HG02852 (cell line): ENCODE data around the gene HUNK.
"Not testable (repeated sequence)": the region's sequence is repeated elsewhere in the genome, so short reads cannot be mapped to it uniquely, and the experiment has no call there.

Experiments
- ATAC-seq: cut with Tn5 transposase; IDR thresholded peaks from one replicate; pipeline ENCODE4 v1.9.1; 2021; ENCODE audit warnings: mild to moderate bottlenecking, moderate library complexity; ENCODE audit not compliant: unreplicated experiment

The HUNK gene

DNA sequence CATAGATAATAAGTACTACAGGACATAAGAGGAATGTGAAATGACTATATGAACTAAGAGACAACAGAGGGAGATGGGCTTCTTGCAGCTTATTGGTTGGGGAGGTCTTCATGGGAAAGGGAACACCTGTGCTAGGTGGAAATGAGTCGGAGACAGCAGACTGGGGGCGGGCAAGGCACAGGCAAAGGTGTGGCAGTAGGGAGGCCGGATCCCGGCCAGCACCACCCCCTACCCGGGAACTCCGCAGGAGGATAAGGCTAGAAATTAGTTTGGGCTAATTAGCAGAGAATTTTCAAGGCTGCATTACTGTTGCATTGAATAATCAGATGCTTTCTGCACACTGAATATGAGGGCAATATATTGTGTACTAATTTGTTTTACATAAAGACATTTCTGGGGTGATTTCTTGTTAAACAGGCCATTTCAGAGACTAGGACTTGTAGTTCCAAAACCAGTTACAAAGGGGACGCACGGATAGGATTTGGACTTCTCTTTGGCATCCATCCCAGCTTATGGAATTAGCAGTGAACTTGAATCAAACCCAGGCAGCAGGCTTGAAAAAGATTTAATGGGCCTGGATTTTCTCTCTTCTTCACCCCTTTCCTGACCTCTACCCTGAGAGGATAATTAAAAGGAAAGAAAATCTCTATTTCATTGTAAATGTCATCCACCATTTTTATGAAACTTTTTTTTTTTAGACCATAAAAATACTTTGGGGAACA lies 2.2 kb upstream of the HUNK start:
- ATAC-seq, result no peak

DNA sequence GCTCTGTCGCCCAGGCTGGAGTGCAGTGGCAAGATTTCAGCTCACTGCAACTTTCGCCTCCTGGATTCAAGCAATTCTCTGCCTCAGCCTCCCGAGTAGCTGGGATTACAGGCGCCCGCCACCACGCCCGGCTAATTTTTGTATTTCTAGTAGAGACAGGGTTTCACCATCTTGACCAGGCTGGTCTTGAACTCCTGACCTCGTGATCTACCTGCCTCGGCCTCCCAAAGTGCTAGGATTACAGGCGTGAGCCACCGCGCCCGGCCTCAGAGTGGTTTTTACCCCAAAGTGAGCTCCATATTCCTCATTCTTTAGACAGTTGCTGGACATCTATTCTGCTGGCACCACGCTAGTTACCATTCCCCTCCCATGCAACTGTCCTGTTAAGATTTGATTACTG lies 1.4 kb upstream of the HUNK start:
- not testable (repeated sequence) for ATAC-seq

DNA sequence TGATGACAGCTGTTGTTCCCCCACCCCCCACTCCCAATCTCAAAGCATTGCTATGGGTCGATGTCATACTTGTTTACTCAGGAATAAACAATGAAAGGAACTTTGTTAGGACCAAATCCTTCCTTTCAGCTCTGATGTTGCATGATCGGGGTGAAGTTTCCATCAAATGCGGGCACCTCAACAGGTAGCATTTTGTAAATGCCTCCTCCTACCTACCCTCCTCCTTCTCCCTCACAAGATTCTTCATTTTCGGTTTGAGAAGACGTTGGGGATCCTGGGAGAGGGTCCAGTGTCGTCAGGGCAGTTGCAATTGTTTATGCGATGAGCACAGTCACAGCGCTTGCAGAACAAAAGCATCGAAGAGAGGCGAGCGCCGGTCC lies 758 bp upstream of the HUNK start:
- ATAC-seq, result no peak

DNA sequence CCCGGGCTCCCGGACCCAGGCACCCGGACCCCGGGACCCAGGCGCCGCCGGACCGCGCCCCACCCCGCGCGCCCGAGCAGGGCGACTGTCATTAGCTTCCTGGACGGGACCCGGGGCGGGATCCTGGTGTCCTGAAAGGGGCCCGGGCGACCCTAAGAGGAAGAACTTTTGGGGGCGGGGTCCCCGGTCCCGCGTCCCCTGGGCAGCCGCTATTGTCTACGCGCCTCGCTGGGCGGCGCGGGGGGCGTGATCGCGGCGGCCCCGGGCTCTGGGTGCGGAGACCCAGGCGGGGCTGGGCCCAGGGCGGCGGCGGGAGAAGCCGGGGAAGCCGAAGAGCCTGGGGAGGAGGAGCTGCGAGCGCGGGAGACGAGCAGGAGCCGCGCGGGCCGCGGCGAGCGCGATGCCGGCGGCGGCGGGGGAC lies 465 bp downstream of the HUNK start:
- no peak for ATAC-seq

DNA sequence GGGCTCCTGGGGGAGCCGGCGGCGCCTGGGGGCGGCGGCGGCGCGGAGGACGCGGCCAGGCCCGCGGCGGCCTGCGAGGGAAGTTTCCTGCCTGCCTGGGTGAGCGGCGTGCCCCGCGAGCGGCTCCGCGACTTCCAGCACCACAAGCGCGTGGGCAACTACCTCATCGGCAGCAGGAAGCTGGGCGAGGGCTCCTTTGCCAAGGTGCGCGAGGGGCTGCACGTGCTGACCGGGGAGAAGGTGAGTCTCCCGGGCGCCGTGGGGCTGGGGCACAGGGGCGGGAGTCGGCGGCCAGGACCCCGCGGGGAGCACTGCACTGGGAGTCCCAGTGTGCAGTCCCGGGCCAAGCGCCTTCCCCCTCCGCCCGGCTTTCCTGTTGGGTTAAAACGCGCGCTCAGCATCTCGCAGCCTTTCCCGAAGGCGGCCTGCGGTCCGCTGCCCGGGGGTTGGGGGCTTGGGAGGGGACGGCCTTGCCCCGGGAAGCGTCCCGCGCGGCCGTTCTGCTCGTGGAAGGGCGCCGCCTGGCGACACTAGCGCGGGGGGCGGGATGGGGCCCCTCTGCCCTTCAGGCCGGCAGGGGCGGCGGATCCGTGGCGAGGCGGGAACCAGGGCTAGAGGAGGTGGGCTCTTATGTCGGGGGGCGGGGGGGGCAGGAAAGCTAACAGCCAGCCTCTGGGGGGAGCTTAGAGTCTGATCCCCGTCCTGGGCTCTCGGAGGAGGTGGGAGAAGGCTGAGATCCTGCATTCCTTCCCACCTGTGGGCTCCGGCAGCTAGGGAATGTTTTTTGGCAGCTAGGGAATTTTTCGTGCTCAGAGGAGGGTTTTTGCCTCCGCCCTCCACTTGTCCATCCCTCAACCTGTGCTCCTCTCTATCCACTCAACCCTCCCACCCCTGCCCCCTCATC lies 1.1 kb downstream of the HUNK start:
- no peak for ATAC-seq

DNA sequence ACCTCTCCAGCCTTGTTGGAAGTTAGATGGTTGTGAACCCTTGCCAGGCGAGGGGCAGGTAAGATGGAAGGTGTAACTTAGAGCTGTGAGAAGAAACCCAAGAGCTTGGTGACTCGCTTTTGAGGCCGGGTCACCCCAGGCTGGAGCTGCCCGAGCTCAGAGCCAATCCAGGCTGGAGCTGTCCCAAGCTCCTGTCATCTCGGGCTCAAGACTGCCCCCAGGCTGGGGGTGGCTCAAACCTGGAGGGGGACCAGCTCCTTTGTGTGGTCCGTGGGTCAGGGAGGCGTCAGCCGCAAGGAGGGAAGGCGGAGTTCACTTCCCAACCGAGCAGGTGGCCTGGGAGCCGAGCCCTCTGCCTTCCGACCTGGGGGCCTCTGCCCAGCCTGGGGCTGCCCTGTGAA lies 2.0 kb downstream of the HUNK start:
- ATAC-seq, result no peak

DNA sequence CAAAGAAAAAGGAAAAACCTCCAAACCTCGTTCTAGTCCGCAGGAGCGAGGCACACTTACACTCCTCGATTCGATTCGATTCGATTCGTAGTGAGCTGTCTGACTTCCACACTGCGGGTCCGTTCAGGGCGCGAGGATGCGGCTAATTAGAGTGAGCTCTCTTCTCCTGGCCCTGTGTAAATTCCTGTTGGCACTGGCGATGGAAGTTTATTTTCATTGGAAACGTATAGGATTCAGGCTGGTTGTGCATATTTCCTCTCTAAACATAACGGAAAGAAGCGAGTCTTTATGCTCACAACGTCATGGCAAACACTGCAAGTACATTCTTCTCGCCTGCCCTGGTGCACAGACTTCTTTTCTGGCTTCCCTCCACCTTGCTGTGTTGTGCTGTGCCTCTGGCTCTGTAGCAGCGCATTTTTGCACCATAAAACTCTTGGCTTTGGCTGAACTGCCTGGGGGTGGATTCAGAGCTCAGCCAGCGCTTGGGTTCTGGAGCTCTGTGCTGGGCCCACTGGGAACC lies 2.7 kb downstream of the HUNK start:
- no peak for ATAC-seq

DNA sequence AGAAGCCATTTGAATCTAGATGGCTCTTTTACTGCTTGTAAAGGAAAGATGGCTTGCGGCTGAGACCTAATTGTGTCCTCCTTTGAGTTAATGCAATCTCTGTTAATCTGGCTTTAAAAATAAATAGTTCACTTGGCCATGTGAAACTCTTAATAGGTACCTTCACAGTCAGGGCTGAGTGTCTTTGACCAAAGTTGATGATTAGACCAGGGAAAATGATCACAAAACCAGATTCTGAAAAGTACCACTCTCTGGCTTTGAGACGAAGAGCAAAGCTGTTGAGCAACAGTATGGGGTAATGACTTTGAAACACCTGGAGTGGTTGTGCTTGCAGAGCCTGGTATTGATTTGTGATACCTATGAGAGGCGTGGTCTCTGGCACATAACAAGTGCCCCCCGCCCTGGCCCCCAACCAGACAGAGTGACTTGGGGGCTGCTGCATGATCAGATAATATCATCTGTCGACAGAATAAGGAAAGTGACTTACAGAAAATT lies 4.7 kb downstream of the HUNK start:
- no peak for ATAC-seq

DNA sequence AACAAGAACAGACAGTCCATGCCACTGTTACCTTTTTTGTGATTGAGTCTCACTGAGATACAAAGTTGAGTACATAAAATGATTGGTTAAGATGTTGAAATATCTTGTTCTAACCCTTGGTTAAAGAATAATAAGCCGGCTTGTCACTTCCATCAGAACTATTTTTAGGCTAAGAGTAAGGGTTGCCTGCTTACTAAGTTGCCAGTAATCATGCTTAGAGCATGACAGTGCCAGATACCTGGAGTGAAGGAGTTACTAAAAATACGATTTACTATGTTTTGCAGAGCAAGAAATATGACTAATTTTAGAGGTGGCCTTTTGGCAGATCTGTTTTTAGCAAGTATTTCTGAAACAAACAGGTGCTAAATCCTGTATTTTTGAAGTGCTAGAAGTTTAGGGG lies 6.0 kb downstream of the HUNK start:
- no peak for ATAC-seq

DNA sequence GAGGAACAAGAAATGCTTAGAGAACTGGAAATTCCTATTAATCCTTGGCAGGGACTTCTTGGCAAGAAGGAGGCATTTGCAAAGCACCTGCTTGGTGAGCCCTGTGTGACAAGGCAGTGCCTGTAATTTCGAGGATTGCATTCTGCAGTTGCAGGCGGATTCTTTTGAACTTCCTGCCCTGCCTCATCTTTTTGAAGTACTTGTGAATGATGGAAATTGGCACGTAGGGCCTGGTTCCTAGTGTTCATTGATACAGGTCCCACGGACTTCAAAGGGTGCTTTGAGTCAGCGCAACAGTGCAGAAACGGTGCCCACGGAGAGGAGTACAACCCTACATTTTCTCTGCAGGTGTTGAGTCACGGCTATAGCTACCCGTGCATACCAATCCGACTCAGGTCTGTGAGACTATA lies 6.4 kb downstream of the HUNK start:
- no peak for ATAC-seq

DNA sequence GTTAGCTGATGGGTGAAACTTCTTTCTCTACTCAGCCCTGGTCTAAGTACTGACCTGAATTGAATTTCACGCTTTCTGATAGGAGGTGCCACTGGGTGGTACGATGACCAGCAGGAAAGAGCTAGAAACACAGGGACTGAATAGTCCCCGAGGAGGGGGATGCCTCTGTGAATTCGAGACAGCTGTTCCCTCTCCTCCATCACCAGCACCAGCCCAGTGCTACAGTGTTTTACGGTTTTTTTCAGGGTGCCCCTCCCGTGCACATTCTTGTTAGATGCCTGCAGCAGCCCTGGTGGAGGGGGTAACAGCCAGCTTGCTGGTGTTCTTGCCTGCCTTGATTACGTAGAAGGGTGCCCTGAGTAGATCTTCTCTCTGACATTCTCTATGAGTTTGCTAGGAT lies 7.1 kb downstream of the HUNK start:
- ATAC-seq, result no peak

DNA sequence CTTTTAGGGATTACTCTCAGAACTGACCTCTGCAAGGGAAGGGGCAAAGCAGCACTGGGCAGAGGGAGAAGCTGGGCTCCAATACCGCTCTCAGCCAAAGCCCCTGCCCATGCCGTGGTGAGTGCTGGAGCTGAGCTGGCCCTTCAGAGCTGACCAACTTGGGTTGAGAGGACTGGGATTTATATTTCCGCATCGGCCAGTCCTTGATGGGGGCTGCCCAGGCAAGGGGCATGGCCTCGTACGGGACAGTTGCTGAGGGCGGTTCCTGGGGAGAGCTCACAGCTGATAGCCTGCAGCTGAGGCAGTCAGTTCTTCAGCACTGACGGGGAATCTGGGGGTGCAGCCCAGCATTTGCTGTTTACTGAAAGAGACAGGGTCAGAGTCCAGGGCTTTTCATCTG lies 8.0 kb downstream of the HUNK start:
- no peak for ATAC-seq

DNA sequence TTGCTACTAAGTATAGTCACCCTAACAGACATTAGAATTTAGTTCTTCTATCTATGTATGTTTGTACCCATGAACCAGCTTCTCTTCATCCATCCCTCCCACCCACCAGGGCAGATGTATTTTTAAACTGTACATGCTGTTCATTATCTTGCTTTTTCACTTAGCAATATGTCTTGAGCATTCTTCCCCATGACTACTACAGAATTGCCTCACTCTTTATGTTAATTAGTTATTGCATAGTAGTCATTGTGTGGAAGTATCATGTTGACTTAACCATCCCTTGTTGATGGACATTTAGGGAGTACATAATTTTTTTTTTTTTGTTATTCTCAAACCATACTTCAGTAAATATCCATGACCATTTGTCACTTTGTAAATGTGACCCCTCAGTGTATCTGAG lies 9.9 kb downstream of the HUNK start:
- ATAC-seq, result no peak

DNA sequence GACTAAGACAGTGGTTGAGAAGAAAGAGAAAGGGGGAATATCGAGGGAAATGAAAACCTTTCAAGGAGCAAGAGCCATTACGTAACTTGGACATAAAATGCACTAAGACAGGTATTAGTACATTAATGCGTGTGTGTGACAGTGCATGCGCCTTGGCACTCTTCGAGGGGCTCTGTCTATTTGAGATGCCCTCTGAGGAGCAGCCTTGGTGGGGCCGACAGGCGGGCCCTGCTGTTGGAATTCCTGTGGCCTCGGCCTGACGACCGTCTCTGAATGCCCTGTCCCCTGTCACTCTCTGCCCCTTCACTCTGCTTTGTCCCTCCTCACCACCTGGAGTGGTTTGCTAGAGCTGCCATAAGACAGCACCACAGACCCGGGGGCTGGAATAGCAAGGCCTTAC lies 12.3 kb downstream of the HUNK start:
- no peak for ATAC-seq

DNA sequence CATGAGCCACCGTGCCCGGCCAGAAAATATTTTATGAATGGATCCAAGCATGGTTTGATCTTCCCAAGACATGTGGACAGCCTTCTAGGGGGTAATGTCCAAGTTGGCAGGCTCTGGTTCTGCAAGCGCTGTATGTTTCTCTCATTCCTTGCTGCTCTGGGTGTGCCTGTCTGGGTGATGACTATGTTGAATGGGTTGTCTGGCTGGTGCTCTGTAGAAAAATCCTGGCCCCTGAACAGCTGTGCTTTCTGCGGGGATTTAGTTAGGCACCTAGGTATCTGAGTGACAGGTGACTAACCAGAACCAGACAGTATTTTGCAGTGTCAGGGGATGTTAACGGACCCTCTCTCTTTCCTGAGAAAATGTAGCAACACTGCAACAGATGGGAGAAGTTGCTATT lies 14.1 kb downstream of the HUNK start:
- no peak for ATAC-seq

DNA sequence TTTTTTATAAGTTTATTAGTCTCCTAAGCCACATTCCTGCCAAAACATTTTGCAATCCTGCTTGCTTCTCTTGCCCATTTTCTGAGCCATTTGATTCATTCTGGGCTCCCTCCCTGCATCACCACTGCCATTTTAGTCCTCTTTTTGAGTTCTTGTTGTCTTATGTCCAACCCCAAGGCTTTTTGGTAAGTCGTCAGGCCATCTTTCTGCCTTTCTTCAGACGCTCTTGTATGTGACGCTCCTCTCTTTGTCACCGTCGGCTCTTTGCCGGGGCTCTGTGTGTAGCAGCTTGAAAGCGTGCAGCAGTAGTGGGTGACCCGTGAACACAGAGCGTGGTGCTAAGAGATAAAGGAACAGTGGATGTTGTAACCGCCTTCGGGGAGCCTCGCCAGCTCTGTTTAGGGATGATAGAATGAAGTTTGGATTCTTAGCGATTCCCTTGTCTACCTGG lies 14.6 kb downstream of the HUNK start:
- ATAC-seq, result no peak

DNA sequence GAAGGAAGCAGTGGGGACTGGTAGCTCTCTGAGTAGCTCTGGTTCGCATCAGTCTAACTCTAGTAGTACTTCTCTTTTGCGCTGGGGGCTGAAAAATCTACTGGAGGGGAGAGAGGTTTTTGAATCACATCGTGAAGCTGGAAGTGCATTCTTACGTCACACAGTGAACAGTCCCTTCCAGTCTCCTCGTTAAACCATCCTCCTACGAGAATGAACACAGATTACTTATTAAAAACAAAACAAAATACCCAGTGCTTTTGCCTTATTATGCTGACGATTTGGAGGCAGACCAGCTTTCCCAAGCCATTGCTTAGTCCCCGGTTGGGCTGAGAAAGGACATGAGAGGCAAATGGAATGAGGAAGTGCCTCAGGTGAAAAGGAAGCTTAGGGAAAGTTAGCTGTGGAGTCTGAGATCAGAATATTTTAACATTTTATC lies 16.1 kb downstream of the HUNK start:
- ATAC-seq, result no peak

DNA sequence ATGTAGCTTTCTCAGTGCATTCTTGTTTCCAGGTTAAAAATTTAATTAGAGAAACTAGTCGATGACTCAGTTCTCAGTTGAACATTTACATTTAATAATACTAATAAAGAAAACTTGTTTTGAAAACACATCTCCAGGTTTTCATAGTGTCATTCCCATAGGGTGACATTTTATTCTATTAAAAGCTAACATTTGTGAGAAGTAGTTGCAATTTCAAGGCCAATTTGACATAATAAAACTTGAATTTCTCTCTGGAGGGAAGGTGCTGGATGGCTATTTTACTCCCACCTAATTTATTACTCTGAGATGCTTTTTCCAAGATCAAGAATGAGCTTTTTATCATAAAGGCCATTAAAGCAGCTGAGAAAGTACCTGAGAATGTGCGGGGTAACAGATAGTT lies 16.6 kb downstream of the HUNK start:
- ATAC-seq, result no peak

DNA sequence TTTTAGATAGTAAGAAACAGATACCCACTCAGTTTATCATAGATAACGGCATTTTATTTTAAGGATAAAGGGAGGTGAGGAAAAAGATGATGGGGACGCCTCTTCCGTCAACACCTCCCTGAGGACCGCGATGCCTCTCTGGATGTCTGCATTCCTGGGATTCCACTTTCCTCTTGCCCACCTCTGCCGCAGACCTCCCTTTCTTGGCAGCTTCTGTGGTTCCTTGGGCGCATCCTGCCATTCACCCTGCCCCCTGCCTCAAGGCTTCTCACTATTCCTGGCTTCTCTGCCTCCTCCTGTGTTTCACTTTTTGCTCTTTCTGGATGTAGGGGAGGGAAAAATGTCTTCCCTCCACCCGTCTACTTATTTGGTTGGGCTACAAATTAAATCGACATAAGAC lies 19.9 kb downstream of the HUNK start:
- no peak for ATAC-seq

DNA sequence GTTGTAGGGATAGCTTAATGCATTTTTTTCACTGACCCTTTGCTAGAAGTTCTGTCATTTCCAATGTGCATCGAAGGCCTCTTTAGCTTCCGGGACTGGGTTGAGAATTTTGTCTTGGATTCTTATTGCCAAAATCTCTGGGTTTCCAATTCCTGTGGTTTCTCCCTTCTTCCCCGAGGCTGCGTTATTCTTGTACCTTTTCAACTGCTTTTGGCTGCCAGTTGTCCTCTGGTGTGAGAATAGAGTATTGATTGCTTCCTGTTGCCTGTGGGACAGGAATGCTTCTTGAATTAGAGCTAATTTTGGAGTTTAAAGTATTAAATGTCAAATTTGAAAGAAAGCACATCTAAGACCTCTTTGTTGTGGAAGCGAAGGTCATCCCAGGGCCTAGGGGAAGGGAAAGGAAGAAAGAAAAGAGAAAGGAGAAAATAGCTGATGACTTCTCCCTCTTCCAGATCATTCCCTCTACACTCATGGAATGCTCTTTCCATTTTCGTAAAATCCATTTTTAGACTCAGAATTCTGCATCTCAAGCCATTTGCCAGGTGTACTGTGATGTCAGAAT lies 21.1 kb downstream of the HUNK start:
- no peak for ATAC-seq

DNA sequence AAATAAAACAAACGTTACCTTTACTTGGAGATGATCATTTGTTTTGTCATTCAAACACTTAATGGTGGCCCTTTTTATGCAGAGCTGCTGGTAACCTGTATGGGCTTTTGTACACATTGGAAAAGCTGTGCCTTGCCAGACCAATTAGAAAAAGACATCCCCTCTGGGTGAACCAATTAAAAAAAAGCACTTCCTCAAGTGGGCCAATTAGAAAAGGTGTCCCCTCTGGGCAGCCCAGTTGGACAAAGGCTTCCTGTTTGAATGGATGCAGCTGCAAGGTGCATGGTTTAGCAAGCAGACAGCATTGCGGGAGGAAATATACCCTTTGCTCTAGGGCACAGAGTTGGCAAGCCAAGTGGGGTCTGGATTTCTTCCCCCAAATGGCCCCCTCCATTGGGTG lies 21.6 kb downstream of the HUNK start:
- ATAC-seq, result no peak
